Stimulated activated CD4-positive, alpha-beta T cell treated with anti-CD3 and anti-CD28 coated beads, Interleukin-4, amount 100 ng/mL, for 48 hours (primary cell): ENCODE data around the gene DCAF7.

Experiments
- DNase-seq, 2 donors: peaks; one replicate each; pipeline ENCODE4 v3.0.0-alpha.2; 2020; ENCODE audit warnings: low read depth in 2 of 2

DCAF7 gene

DNA sequence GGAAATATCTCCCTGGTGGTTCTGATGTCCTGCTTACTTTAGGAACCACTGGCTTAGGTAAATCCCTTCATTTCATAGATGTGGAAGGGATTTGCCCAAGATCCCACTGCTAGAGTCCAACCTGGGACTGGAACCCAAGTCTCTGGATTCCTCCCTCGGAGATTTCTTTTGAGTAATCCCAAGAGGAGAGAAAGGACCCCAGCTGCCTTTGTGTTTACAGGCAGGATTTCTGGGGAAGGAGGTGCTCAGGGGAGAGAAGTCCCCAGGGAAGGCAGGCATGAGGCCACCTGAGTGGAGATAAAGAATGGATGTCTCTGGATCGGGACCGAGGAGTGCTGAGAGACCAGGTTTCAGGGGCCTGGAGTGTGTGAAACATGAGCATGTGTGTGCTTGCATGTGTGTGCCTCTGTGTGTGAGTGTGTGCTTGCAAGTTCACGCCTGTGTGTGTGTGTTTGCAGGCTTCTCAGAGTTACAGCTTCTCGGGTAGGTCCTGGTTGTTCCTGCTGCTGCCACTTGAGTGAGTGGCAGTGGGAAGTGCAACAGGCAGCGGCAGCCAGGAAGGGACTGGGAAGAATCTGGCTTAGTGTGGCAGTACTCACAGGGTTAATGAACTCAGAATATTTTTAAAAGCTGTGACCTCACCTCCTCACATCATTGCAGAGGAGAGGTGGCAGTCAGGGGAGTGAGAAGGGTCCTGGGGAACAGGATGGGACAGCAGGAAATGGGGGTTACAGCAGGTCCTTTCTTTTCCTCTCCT is 24.9 kb upstream of the DCAF7 start:
- DNase-seq: no peak

- no peak for DNase-seq
Observed at GRCh38 chr17:63526861-63527260, 23.4 kb upstream of the DCAF7 start.

GRCh38 chr17:63528183-63528582 is 22.1 kb upstream of the DCAF7 start:
- DNase-seq: no peak

GRCh38 chr17:63529711-63530556 is 20.3 kb upstream of the DCAF7 start:
- no peak for DNase-seq

- DNase-seq: no peak
Observed at GRCh38 chr17:63530557-63531021, 19.7 kb upstream of the DCAF7 start.

DNA sequence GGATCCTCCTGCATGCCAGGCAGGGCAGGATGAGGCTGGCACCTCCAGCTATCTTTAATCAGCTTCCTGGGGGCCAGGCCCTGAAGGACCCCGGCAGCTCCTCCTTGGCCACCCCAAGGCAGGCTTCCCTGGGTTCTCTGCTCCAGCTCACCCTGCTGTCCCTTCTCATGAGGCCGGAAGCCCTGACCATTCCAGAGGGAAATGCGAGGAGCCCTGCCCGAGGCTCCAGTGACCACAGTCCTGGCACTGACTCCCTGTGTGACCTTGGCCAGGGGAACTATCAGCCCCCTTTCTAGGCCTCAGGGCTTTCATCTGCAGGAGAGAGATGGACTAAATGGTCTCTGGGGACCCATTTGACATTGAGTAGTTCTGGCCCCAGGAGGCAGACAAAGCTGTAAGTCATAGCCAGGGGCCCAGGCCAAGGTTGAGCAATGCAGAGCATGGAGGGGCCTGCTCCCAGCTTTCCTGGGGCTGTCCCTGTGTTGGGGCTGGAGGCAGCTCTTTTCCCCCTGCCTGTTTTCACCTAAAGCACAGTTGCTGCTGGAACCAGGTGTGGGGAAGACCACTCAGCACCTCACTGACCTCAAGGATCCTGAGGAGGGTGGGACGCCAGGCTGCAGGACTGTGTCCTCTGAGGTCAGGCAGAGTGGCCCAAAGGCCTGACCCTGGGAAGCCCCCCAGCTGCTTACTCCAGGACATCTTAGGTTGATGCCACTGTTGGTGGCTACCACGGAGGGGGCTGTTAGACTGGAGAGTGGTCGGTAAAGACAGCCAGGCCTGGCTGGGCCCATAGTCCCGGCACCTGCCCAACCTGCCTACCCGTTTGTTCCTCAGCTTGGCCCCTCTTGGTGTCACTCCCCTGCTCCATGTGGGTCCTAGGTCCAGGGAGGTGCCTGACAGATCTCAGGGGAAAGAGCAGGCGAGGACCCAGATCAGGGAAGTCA is 19.0 kb upstream of the DCAF7 start:
- no peak for DNase-seq

- no peak for DNase-seq
Observed at GRCh38 chr17:63533433-63534077, 16.7 kb upstream of the DCAF7 start.

- no peak for DNase-seq
Observed at GRCh38 chr17:63534078-63534570, 16.2 kb upstream of the DCAF7 start.

- DNase-seq: no peak
Observed at GRCh38 chr17:63534816-63535455, 15.3 kb upstream of the DCAF7 start.

- DNase-seq: no peak
Observed at GRCh38 chr17:63535640-63536039, 14.6 kb upstream of the DCAF7 start.

DNA sequence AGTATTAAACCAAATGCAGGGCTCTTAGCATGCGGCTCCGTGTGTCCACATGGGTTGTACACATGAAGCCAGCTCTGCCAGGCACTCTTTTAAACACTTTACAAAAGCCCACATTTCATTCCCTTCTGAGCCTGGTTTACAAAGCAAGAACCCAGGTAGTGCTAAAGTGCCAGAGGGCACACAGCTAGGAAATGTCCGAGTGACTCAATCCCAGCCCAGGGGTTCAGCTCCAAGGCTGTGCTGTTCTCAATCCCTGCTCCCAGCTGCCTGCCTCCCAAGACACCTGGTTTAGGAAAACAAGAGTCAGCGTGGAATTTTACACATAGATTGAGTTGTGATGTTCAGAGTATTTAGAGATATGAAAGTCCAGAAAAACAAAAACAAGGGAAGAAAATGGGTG is 13.3 kb upstream of the DCAF7 start:
- DNase-seq: no peak

GRCh38 chr17:63537991-63538692 is 12.1 kb upstream of the DCAF7 start:
- peak in 1 of 2 donors; percentile 12 for DNase-seq

DNA sequence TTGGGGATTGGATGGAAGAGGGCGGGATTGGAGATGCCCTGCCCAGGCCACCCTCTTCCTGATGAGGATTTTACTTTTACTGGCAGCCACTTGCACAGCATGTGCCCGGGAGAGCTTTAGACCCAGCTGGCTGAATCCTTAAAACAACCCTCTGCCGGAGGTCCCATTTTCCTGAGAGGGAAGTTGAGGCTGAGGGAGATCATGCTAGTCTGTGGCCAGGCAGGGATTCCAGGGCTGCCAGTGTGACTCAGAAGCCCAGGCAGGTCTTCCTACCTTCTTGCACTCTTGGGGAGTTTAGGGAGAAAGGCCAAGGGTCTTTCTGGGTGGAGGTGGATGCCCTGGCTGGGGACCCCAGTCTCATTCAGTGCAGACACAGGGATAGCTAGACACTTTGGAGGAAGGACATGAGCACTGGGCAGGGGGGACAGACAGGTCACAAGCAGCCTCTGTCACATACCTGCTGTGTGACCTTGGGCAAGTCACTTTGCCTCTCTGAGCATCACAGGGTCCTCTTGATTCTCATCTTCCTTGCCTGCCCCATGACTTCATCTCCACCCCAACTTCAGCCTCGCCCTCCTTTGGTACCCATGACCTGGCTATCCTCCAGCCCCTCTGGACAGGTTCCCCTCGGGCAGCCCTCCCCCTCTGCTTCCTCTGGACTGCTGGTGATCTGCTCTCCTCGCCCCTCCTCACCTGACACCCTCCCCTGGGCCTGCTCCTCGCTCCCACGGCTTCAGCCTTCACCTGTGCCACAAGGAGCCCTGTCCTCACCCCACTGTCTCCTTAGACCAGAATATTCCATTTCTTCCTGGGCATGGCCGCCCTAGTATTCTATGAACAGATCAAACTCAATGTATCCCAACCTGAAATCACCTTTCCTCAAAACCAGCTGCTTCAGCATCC is 11.3 kb upstream of the DCAF7 start:
- DNase-seq: no peak

GRCh38 chr17:63540590-63540989 is 9.7 kb upstream of the DCAF7 start:
- no peak for DNase-seq

DNA sequence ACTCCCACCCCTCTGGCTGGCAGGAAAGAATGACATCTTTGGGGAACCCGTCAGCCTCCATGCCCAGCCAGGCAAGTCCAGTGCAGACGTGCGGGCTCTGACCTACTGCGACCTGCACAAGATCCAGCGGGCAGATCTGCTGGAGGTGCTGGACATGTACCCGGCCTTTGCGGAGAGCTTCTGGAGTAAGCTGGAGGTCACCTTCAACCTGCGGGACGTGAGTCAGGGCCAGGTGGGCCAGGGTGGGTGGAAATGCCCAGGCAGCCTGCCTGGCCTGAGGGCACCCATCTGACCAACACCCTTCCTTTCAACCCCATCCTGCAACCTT is 8.1 kb upstream of the DCAF7 start:
- DNase-seq: no peak

DNA sequence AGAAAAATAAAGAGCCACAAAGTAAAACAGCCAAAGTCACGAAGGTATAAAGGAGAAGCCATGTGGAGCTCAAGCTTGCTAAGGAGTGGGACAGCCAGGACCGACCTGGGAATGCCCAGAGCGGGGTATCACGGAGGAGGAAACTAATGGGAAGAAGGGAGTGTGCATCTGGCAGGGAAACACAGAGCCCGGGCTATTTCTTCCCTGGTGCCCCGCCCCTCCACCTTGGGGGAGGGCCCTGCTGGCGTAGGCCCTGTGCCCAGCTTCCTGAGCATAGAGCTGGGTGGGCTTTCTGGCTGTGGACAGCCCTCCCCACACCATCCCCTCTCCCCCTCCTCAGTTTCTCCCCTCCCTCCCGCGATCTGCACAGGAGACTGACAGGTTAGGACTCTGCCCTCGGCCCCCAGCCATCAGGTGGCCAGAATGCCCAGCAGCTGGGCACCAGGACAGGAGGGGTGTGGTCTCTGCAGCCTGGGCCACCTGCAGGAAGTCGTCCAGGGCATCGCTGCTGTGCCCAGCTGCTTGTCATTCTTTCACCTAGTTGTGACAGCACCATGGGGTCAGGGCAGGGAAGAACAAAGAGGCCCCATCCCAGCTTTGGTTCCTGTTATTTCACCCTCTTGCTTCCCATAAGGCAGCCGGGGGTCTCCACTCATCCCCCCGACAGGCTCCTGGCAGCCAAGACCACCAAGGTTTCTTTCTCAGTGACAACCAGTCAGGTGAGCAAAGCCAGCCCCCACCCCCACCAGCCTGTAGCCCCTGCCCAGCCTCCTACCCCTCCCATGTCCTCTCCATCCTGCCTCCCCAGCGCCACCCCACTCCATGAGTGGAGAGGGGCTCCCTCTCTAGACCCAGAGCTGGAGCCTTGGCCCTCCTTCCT is 7.1 kb upstream of the DCAF7 start:
- DNase-seq: no peak

GRCh38 chr17:63543822-63544420 is 6.4 kb upstream of the DCAF7 start:
- no peak for DNase-seq
